LNCAP (cell line): ENCODE measurements around the gene DAP.

Experiments
- CTCF ChIP-seq: fragments of 450-650 bp; IDR thresholded peaks from 2 replicates; pipeline ENCODE4 v1.5.1; 2017; ENCODE audit warnings: mild to moderate bottlenecking

DAP gene

DNA sequence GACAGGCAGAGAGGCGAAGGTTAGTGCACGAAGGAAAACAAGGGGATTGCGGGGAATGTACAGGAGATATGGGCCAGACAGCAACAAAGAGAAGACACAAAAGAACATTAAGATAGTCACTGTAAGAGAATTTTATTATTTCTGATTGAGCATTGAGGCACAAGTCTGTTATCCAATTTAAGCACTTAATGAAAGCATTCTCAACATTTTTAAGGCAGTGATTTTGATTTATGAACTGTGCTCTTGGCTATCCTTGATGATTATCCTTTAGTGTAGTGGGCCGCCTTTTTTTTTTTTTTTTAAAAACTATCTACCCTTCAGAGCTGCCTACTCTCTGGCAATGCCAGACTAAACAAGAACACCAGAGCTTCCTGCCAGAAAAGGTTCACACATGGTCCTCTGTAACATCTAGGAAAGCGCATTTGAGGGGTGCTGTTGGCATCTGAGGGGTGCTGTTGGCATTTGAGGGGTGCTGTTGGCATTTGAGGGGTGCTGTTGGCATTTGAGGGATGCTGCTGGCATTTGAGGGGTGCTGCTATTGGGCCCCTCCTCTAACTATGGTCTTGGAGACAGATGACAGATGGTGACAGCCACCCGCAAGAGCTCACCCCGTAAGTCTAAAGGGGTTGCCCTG, 3.0 kb downstream of the DAP start:
- no peak for TF ChIP-seq CTCF

GRCh38 chr5:10757043-10757442, 4.0 kb downstream of the DAP start:
- no peak for TF ChIP-seq CTCF

GRCh38 chr5:10756549-10756948, 4.5 kb downstream of the DAP start:
- no peak for TF ChIP-seq CTCF

GRCh38 chr5:10753178-10753577, 7.9 kb downstream of the DAP start:
- no peak for TF ChIP-seq CTCF

- TF ChIP-seq CTCF, result no peak
These were observed 8.6 kb downstream of the DAP start for GRCh38 chr5:10752451-10752850.

DNA sequence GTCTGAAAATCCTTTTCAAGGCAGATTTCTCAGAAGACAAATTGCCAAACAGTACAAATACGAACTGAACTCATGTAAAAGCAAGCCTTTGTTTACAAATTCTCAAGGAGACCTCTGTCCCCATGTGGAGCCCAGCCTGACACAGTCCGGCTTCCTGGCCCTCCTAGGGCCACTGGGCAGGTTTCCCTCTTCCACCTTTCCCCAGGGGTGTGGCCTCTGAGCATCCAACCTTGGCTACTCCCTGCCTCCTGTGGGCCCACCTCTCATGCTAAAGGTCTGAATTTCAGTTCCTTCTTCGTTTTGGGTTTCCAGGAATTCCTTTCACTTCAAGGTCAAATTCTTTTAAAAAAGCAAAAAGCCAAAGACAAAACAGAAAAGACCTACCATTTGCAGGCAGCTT, 10.1 kb downstream of the DAP start:
- no peak for TF ChIP-seq CTCF

GRCh38 chr5:10747678-10748622, 13.1 kb downstream of the DAP start:
- no peak for TF ChIP-seq CTCF
